Erythroblast (primary cell): Measurements from ENCODE around the gene CBFA2T2.

Experiments
- GATA1 ChIP-seq: IDR thresholded peaks from 2 replicates; pipeline ENCODE4 v1.6.1; 2011; ENCODE audit warnings: low read depth, mild to moderate bottlenecking, control low read depth, low read length, moderate library complexity
- POLR2A ChIP-seq: IDR thresholded peaks from 2 replicates; pipeline ENCODE4 v1.6.1; 2011; ENCODE audit warnings: mild to moderate bottlenecking, low read length

GRCh38 chr20:33488201-33488600 is 1.7 kb upstream of the CBFA2T2 start:
- TF ChIP-seq POLR2A (no peak), GATA1 (no peak)
